ENCODE data around the gene KLHL30.

- no peak for TF ChIP-seq CTCF (IDR thresholded peaks at IDR 0.05)
- no peak for TF ChIP-seq POLR2AphosphoS5 (IDR thresholded peaks at IDR 0.05)
- no peak for TF ChIP-seq POLR2A (IDR thresholded peaks at IDR 0.05)
Observed at GRCh38 chr2:238114331-238114841, 24.1 kb upstream of the KLHL30 start.
